Sigmoid colon (tissue), 4 donors: ENCODE data around the gene MFF.

Source experiments
- EP300 ChIP-seq, 4 donors: sonication (generic); formaldehyde crosslinking; IDR thresholded peaks; one replicate each; pipeline ENCODE4 v1.6.1; 2017; ENCODE audit warnings: antibody characterized with exemption in 4 of 4
- POLR2A ChIP-seq, 2 donors: fragments of 450-650 bp; IDR thresholded peaks; one replicate each; pipeline ENCODE4 v1.6.1; 2016; ENCODE audit warnings: antibody characterized with exemption in 2 of 2, mild to moderate bottlenecking in 2 of 2, moderate library complexity in 2 of 2
- POLR2AphosphoS5 ChIP-seq, 4 donors: sonication (generic); formaldehyde crosslinking; IDR thresholded peaks; one replicate each; pipeline ENCODE4 v1.6.1; 2017; ENCODE audit warnings: antibody characterized with exemption in 4 of 4
- TF ChIP-seq, protein P1 (sequence below), 4 experiments: fragments of 450-650 bp in 3 of 4; fragments of 200-600 bp in 1 of 4; IDR thresholded peaks; one replicate each; pipeline ENCODE4 v1.5.1; 2016 to 2019; ENCODE audit warnings: antibody characterized with exemption in 4 of 4, mild to moderate bottlenecking in 3 of 4, moderate library complexity in 2 of 4

DNA sequence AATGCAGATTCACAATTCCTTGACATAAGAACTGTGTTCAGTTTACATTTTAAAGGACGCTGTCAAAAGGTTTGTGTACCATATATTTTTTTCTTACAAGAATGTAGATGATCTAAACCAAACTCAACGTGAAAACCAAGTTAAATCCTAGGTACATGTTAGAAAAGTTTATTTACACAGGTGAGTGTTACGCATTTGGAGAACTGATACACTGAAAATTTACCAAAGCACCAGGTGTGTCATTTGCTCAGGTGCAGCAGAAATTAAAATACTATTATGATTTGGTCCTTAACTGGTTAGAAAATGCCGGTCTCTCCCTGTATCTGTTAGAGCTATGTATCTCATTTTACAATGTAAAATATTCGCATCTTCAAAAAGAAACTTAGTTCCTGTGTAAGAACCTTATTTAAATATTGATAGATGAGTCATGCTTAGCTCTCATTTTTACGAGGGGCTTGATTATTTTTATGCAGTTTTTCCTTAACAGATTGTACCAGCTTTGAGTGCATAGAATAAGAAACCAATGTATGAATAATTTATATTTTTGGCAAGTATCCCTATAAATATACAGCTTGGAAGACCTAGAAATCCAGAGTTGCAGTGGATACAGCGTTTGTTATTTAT lies 25.1 kb downstream of the MFF start:
- TF ChIP-seq, protein P1, sequence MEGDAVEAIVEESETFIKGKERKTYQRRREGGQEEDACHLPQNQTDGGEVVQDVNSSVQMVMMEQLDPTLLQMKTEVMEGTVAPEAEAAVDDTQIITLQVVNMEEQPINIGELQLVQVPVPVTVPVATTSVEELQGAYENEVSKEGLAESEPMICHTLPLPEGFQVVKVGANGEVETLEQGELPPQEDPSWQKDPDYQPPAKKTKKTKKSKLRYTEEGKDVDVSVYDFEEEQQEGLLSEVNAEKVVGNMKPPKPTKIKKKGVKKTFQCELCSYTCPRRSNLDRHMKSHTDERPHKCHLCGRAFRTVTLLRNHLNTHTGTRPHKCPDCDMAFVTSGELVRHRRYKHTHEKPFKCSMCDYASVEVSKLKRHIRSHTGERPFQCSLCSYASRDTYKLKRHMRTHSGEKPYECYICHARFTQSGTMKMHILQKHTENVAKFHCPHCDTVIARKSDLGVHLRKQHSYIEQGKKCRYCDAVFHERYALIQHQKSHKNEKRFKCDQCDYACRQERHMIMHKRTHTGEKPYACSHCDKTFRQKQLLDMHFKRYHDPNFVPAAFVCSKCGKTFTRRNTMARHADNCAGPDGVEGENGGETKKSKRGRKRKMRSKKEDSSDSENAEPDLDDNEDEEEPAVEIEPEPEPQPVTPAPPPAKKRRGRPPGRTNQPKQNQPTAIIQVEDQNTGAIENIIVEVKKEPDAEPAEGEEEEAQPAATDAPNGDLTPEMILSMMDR (IDR thresholded peaks at IDR 0.05), result no peak
- no peak for TF ChIP-seq POLR2A (IDR thresholded peaks at IDR 0.05)
- no peak for TF ChIP-seq POLR2AphosphoS5 (IDR thresholded peaks at IDR 0.05)
- no peak for TF ChIP-seq EP300 (IDR thresholded peaks at IDR 0.05)
